Cardiac fibroblast (primary cell): Measurements from ENCODE around the gene F11R.
"Not testable (repeated sequence)": the region's sequence is repeated elsewhere in the genome, so short reads cannot be mapped to it uniquely, and the experiment has no call there.

Source experiments
- DNase-seq, 2 donors: peaks; one replicate each; pipeline versions ENCODE4 v3.0.0 to v3.0.0-alpha.2; 2010; ENCODE audit warnings: low read depth in 2 of 2
- H3K4me3 ChIP-seq, 2 donors: replicated peaks in 1 of 2; 1 replicate in 1 of 2; 2 replicates in 1 of 2; pipeline ENCODE4 v1.5.1; 2011; ENCODE audit warnings: low read depth in 2 of 2, low read length in 2 of 2, mild to moderate bottlenecking in 2 of 2, moderate library complexity in 1 of 2
- CTCF ChIP-seq: IDR thresholded peaks from one replicate; pipeline ENCODE4 v1.5.1; 2011; ENCODE audit warnings: low read depth, mild to moderate bottlenecking, low read length, inconsistent platforms

Gene F11R

GRCh38 chr1:161031874-161032273 lies 10.9 kb upstream of the F11R start:
- H3K4me3 ChIP-seq, result no peak overlapping the region
- no peak for TF ChIP-seq CTCF
- DNase-seq, result no peak

DNA sequence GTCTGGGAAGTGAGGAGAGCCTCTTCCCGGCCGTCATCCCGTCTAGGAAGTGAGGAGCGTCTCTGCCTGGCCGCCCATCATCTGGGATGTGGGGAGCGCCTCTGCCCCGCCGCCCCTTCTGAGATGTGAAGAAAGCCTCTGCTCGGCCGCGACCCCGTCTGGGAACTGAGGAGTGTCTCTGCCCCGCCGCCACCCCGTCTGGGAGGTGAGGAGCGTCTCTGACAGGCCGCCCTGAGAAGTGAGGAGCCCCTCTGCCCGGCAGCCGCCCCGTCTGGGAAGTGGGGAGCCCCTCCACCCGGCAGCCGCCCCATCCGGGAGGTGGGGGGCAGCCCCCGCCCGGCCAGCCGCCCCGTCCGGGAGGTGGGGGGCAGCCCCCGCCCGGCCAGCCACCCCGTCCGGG lies 8.5 kb upstream of the F11R start:
- not testable (repeated sequence) for H3K4me3 ChIP-seq, DNase-seq

- not testable (repeated sequence) for H3K4me3 ChIP-seq, DNase-seq
Measured at GRCh38 chr1:161026954-161027353, 6.0 kb upstream of the F11R start.

DNA sequence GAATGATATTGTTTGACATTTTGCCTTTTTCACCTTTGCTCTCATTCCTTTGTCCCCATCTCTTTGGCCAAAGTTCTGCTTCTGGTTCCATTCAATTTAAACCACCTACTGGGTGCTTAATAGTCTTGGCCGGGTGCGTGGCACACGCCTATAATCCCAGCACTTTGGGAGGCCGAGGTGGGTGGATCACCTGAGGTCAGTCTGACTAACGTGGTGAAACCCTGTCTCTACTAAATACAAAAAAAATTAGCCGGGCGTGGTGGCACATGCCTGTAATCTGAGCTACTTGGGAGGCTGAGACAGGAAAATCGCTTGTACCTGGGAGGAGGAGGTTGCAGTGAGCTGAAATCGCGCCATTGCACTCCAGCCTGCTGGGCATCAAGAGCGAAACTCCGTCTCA lies 1.5 kb upstream of the F11R start:
- not testable (repeated sequence) for H3K4me3 ChIP-seq, DNase-seq

GRCh38 chr1:161021970-161022353 lies 1.0 kb upstream of the F11R start:
- no peak overlapping the region for H3K4me3 ChIP-seq
- no peak for TF ChIP-seq CTCF
- peak in 1 of 2 donors; percentile 22 for DNase-seq

DNA sequence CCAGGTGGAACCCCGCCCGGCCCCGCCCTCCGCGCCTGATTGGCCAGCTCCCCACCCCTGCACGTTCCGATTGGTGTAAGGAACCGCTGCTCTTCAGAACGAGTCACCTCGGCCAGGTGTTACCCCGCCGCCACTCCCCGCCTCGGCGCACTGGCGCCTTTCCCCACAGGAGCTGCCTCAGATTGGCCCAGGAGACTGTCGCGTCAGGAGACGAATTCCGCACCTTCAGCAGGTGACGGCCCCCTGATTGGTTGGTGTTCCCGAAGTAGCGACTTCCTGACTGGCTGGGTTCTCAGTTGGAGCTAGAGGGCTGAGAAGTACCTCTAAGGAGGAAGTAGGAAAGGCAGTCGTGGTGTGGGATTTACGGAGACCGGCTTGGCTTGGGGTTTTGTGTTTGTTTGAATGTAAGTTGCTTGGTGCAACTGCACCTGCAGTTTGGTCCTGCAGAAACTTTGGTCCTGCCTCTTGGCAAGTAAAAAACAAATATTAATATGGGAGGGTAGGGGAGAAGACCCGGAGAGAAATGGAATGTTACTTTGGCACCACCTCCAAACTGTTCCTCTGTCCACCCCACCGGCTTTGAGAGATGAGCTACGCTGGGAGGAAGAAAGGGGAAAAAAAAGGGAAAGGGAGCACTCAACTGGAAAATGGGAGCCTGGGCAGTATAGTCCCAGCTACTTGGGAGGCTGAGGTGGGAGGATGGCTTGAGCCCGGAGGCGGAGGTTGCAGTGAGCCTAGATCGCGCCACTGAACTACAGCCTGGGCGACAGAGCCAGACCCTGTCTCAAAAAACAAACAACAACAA lies 415 bp upstream of the F11R start:
- DNase-seq, result peak; percentile 46 to 64
- H3K4me3 ChIP-seq, result peak overlapping the region; percentile 57 to 80
- TF ChIP-seq CTCF, result no peak

- TF ChIP-seq CTCF, result no peak
- H3K4me3 ChIP-seq, result peak overlapping the region; percentile 57 to 80
- peak; percentile 51 to 67 for DNase-seq
Measured at GRCh38 chr1:161019751-161020495, 1.0 kb downstream of the F11R start.

DNA sequence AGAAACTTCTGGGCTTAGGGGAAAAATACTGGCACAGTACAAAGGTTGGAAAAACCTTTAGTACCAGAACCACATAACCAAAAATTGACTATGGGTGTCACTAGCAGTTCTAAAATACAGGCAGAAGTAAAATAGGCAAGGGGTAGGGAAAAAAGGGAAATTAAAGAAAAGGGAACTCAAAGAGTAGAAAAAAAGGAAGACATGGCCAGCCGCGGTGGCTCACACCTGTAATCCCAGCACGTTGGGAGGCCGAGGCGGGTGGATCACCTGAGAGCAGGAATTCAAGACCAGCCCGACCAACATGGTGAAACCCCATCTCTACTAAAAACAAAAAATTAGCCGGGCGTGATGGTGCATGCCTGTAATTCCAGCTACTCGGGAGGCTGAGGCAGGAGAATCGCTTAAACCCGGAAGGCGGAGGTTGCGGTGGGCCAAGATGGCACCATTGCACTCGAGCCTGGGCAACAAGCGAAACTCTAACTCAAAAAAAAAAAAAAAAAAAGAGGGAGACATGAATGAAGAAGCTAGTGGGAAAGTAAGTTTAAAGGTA lies 1.8 kb downstream of the F11R start:
- H3K4me3 ChIP-seq, DNase-seq: not testable (repeated sequence)

DNA sequence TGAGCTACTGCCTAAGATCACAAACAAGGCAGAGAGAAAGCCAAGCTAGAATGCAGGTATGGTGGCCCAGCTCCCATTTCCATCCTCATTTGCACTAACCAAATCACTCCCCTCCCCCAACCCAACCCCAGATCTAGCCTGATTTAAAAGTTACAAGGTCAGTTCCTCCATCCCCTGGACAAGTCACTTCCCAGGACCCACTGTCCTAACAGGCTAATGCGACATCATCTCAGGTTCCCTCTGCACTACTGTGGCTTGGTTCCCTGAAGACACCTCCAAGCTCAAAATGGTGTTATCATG lies 2.4 kb downstream of the F11R start:
- TF ChIP-seq CTCF, result no peak
- no peak for DNase-seq
- no peak overlapping the region for H3K4me3 ChIP-seq
